ENCODE measurements around the gene PRDM7. TPM values are rescaled to one million over a fixed set of nuclear protein-coding genes. Genes with fewer than 3 reads are reported as not detected.

The PRDM7 gene
- not detected in 2 replicates for total RNA-seq

DNA sequence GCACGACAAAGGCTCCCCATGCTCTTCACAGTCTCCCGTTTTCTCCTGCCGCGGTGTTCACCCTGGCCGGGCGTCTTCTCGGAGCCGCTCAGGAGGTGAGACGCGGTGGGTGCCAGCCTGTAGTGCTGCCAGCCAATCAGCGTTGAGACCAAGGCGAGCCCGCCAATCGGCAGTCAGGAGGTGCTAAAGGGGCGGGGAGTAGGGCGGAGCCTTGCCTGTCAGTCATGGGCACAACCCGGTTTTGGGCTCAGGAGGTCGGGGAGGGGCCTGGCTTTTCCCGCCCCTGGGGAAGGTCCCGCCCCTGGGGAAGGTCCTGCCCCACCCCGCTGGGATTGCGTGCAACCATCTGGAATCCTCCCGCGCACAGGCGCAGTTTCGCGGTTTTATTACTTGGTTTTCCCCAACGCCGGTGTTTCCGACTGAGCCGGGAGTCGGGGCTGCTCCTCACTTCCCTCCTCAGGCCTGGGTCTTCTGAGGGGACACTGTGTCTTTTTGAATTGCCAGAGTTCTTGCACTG is at the start of gene PRDM7:
Gene PRDM7, minus strand, starts transcription at position 92 of the 517 bp plus-strand sequence. CDS start 1,421 bp downstream, outside the sequence.

GRCh38 chr16:90018652-90019542 is 58.2 kb downstream of the PRDM7 start, which contains the start of gene DBNDD1:
TSS of gene DBNDD1 (minus strand) at chr16:90019456. CDS start at chr16:90019341, 115 bp downstream.

Other genes starting within 250 kb of the PRDM7 start
- gene SPIRE2, start 248.9 kb downstream of the PRDM7 start, total RNA-seq: 2.3 and 4.4 TPM in 2 replicates
- 143 and 146 TPM in 2 replicates for gene TCF25, start 203.7 kb downstream of the PRDM7 start, total RNA-seq
- 4.4 and 6.1 TPM in 2 replicates for gene MC1R, start 158.5 kb downstream of the PRDM7 start, total RNA-seq
- 63.9 and 72.3 TPM in 2 replicates for gene TUBB3, start 154.0 kb downstream of the PRDM7 start, total RNA-seq
- gene DEF8, start 128.6 kb downstream of the PRDM7 start, total RNA-seq: 51.6 and 64.5 TPM in 2 replicates
- gene DBNDD1, start 57.9 kb downstream of the PRDM7 start, total RNA-seq: not detected in 2 replicates

Measured in cardiac ventricle fibroblast (primary cell).